ENCODE data around the gene THSD4. TPM values are rescaled to one million over a fixed set of nuclear protein-coding genes. Genes with fewer than 3 reads are reported as not detected.

The THSD4 gene
- total RNA-seq, 2 experiments from 2014 or later: not detected

DNA sequence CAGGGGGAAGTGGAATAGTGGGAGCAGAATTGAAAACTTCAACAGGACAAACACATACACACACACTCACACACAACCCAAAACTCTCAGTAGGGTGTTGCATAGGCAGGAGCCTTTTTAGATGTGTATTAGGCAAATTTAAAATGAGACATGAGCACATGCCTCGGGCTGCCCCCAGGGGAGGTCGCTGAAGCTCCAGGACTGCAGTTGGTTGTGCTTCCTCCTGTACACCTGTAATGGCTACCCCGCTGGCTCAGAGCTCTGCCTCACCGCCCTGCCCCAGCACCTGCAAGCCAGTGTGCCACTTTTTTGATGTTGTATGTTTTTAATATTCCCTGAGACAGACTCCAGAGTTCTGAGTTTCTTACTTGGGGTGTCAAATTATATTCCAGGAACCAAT is 391.7 kb downstream of the THSD4 start:
- TF ChIP-seq, protein P1, sequence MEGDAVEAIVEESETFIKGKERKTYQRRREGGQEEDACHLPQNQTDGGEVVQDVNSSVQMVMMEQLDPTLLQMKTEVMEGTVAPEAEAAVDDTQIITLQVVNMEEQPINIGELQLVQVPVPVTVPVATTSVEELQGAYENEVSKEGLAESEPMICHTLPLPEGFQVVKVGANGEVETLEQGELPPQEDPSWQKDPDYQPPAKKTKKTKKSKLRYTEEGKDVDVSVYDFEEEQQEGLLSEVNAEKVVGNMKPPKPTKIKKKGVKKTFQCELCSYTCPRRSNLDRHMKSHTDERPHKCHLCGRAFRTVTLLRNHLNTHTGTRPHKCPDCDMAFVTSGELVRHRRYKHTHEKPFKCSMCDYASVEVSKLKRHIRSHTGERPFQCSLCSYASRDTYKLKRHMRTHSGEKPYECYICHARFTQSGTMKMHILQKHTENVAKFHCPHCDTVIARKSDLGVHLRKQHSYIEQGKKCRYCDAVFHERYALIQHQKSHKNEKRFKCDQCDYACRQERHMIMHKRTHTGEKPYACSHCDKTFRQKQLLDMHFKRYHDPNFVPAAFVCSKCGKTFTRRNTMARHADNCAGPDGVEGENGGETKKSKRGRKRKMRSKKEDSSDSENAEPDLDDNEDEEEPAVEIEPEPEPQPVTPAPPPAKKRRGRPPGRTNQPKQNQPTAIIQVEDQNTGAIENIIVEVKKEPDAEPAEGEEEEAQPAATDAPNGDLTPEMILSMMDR (conservative IDR thresholded peaks at IDR 0.05; ENCODE audit: low read length): no peak
- no peak for TF ChIP-seq EZH2phosphoT487 (IDR thresholded peaks at IDR 0.05; ENCODE audit: borderline replicate concordance, low read depth, low read length)
- no peak overlapping the region for H3K4me2 ChIP-seq (ENCODE audit: low read length)
- H3K4me1 ChIP-seq (ENCODE audit: insufficient read depth, low read length, poor library complexity, severe bottlenecking): no peaks in the 10 kb centered on the region
- CTCF ChIA-PET (ENCODE audit: unreplicated experiment): interaction anchor here (1.1 kb wide), 1 partner anchor 22 kb away, joined by 3 read pairs; no protein-coding TSS in a partner anchor
- H3K36me3 ChIP-seq (ENCODE audit: insufficient read depth, low read length): no peaks in the 10 kb centered on the region
- no peaks in the 10 kb centered on the region for H3K9me3 ChIP-seq (ENCODE audit: low read length)
- H3K27ac ChIP-seq (ENCODE audit: low read depth, low read length, poor library complexity, severe bottlenecking): no peak overlapping the region
- no peaks in the 10 kb centered on the region for H4K20me1 ChIP-seq (ENCODE audit: insufficient read depth, low read length)
- H3K79me2 ChIP-seq (ENCODE audit: insufficient read depth, low read depth, low read length): no peaks in the 10 kb centered on the region
- intact Hi-C loops (cut with micrococcal nuclease; ENCODE audit: unreplicated experiment): no loop called here
- H3K4me3 ChIP-seq (ENCODE audit: low read depth, low read length, poor library complexity, severe bottlenecking): no peak overlapping the region
- POLR2A ChIA-PET: no interaction called here
- DNase-seq (ENCODE audit: low spot score): peak; percentile 24
- BruUV-seq (replicated peaks): no TSS peak
- H2AFZ ChIP-seq (ENCODE audit: low read length): no peak overlapping the region
- no peaks in the 10 kb centered on the region for H3K9me2 ChIP-seq (ENCODE audit: insufficient read depth, low read length)

DNA sequence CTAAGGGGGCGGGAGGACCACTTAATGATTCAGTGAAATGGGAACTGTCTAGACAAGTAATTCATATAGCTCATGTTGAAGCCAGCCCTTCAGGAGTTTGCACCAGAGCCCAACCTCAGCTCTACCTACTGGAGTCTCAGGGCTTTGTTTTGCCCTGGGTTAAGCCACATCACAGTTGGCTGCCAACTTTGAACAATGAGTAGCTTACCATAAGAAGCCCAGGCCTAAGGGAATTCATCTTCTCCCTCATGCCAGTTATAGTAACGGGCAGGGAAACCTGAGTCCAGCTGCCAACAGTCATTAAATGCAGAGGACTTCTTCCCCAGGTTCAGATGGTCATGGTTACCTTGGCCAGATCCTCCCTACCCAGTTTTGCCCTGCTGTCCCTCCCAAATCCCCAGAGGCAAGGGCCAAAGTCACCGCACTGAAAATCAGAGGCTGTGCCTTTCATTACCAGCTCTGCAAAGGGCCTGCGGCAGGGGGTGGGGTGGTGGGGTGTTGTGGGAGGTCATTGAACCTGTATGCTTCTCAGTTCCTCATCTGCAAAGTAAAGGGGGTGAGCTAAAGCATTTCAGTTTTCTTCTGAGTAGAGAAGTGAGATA is 392.9 kb downstream of the THSD4 start:
- CTCF ChIA-PET (ENCODE audit: unreplicated experiment): interaction anchor here (0.6 to 1.1 kb wide), 2 partner anchors 23 to 71 kb away, joined by 3 to 4 read pairs; no protein-coding TSS in a partner anchor
- no peak for DNase-seq (ENCODE audit: low spot score)

DNA sequence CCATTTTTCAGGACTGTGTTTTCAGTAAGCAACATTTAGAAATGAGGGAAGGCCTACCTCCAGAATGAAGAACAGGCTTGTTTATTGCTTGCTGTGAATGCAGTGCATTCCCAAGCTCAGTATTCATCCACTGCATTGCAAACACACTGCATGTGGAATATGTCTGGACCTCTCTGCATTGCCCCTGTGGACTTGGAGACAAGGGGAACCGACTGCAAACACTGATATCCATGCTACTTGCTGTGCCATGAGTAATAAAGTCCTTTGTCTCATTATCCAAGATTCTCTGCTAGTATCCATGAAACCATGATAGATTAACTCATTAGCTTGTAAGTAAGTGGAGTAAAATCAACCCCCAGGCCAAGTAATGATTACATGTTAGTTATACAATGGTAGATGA is 393.9 kb downstream of the THSD4 start:
- H4K20me1 ChIP-seq (ENCODE audit: insufficient read depth, low read length): no peaks in the 10 kb centered on the region
- BruUV-seq (replicated peaks): no TSS peak
- no peak for DNase-seq (ENCODE audit: low spot score)
- H3K79me2 ChIP-seq (ENCODE audit: insufficient read depth, low read depth, low read length): no peaks in the 10 kb centered on the region
- H3K4me1 ChIP-seq (ENCODE audit: insufficient read depth, low read length, poor library complexity, severe bottlenecking): no peaks in the 10 kb centered on the region
- no peak overlapping the region for H3K4me3 ChIP-seq (ENCODE audit: low read depth, low read length, poor library complexity, severe bottlenecking)
- H3K4me2 ChIP-seq (ENCODE audit: low read length): no peak overlapping the region
- POLR2A ChIA-PET: interaction anchor here (0.7 kb wide), 1 partner anchor 71 kb away, joined by 3 read pairs; no protein-coding TSS in a partner anchor
- no peaks in the 10 kb centered on the region for H3K9me3 ChIP-seq (ENCODE audit: low read length)
- intact Hi-C loops (cut with micrococcal nuclease; ENCODE audit: unreplicated experiment): no loop called here
- H3K36me3 ChIP-seq (ENCODE audit: insufficient read depth, low read length): no peaks in the 10 kb centered on the region
- H3K9me2 ChIP-seq (ENCODE audit: insufficient read depth, low read length): no peaks in the 10 kb centered on the region
- TF ChIP-seq EZH2phosphoT487 (IDR thresholded peaks at IDR 0.05; ENCODE audit: borderline replicate concordance, low read depth, low read length): no peak
- TF ChIP-seq, protein P1 (conservative IDR thresholded peaks at IDR 0.05; ENCODE audit: low read length): no peak
- no peak overlapping the region for H3K27ac ChIP-seq (ENCODE audit: low read depth, low read length, poor library complexity, severe bottlenecking)
- H2AFZ ChIP-seq (ENCODE audit: low read length): no peak overlapping the region
- CTCF ChIA-PET (ENCODE audit: unreplicated experiment): no interaction called here

More for the DNA sequence above, 392.9 kb downstream of the THSD4 start:
- no peak overlapping the region for H3K4me2 ChIP-seq (ENCODE audit: low read length)
- TF ChIP-seq EZH2phosphoT487 (IDR thresholded peaks at IDR 0.05; ENCODE audit: borderline replicate concordance, low read depth, low read length): no peak
- TF ChIP-seq, protein P1 (conservative IDR thresholded peaks at IDR 0.05; ENCODE audit: low read length): no peak
- no peak overlapping the region for H3K27ac ChIP-seq (ENCODE audit: low read depth, low read length, poor library complexity, severe bottlenecking)
- H3K9me2 ChIP-seq (ENCODE audit: insufficient read depth, low read length): no peaks in the 10 kb centered on the region
- H3K4me1 ChIP-seq (ENCODE audit: insufficient read depth, low read length, poor library complexity, severe bottlenecking): no peaks in the 10 kb centered on the region
- H4K20me1 ChIP-seq (ENCODE audit: insufficient read depth, low read length): no peaks in the 10 kb centered on the region
- BruUV-seq (replicated peaks): no TSS peak
- no peak overlapping the region for H3K4me3 ChIP-seq (ENCODE audit: low read depth, low read length, poor library complexity, severe bottlenecking)
- no peaks in the 10 kb centered on the region for H3K79me2 ChIP-seq (ENCODE audit: insufficient read depth, low read depth, low read length)
- H2AFZ ChIP-seq (ENCODE audit: low read length): no peak overlapping the region
- H3K9me3 ChIP-seq (ENCODE audit: low read length): no peaks in the 10 kb centered on the region
- no peaks in the 10 kb centered on the region for H3K36me3 ChIP-seq (ENCODE audit: insufficient read depth, low read length)
- intact Hi-C loops (cut with micrococcal nuclease; ENCODE audit: unreplicated experiment): no loop called here
- POLR2A ChIA-PET: interaction anchor here (0.6 kb wide), 2 partner anchors 83 to 720 kb away, joined by 3 to 4 read pairs; no protein-coding TSS in a partner anchor
